Middle frontal gyrus (tissue), 1 donor: ENCODE data around the gene NUP107.
A peak's percentile ranks its signal among the peaks of the same experiment; 100 is the strongest.

ENCODE experiments used
- DNase-seq: peaks from one replicate; pipeline ENCODE4 v3.0.0-alpha.2; 2015; ENCODE audit warnings: low spot score; ENCODE audit errors: extremely low spot score

NUP107 gene

DNA sequence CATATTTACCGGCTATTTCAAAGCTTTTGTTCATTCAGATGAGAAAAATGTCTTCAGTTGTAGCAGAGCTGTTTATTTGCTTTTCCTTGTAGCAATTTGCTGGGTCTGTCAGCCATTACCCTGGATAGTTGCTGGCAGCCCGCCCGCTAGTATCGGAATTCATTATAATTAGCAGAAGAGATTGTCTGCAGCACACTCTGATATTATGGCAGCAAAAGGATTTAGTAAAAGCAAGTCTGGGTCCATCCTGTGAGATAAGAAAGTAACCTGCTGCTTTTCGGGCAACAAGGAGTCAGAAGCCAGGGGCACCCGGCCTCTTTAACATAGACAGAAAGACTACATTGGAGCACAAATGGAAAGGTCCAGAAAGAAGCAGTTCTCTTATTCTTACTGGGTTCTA is 53.1 kb downstream of the NUP107 start:
- no peak for DNase-seq

DNA sequence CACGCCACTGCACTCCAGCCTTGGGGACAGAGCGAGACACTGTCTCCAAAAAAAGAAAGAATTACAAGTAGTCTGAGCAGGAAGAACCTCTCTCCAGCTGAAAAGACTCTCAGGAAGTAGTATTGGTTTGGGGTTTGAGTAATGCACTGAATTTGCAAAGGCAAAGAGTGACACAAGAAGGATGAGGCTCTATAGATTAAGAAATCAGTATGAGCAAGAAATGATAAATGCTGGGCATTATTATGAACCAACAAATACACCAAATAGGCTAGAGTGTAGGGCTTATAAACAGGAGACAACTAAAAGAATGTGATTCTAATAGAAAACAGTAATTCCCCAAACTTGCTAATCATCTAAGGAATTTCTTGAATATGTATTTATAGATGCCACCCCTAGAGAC is 56.6 kb downstream of the NUP107 start:
- DNase-seq: no peak

DNA sequence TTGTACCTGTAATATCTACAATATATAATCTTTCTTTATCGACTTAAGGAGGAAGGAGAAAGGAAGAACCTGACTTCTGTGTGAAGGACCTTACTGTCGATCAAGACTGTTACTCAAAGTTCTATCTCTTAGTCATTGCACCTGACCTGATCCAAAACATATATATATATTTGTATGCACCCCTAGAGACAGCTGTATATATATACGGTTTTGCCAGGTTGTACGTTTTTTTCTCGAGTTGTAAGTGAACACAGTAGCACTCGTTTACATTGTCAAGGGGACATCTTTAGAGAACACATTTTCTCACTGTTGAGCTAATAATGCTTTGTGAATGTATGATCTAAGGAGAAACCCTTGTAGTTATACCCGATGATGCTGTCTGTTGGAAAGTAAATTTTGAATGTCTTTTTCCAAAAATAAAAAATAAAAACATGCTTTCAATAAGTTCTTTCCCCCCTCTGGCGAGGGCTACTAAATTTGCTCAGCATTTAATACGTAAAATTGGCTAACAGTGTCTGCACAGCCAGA is 58.7 kb downstream of the NUP107 start:
- no peak for DNase-seq

DNA sequence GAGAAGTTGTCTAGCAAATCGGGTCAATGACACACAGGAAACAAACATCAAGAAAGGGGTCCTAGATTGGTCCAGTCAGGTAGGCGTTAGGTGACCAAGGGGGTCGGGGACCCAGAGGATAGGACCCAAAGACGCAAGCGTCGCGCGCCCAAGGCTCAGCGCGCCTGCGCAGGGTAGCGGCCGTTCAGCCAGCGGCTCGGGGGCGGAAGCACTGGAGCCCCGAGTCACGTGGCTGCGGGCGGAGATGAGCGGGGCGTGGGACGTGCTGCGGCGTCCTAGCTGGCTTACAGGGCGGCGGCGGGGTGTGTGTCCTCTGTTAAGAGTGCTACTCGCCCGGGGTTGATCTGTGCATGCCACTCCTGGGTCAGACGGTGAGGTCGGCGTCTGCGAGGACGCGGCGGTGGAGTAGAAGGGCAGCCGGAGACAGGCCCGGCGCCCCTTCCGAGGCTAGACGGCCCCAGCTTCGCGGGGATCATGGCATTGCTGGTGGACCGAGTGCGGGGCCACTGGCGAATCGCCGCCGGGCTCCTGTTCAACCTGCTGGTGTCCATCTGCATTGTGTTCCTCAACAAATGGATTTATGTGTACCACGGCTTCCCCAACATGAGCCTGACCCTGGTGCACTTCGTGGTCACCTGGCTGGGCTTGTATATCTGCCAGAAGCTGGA is 59.3 kb downstream of the NUP107 start, which contains the start of gene SLC35E3:
TSS of gene SLC35E3 (plus strand) at position 273 of the 668 bp plus-strand sequence. CDS start at position 475, 202 bp downstream.
- DNase-seq: peak; percentile 93

DNA sequence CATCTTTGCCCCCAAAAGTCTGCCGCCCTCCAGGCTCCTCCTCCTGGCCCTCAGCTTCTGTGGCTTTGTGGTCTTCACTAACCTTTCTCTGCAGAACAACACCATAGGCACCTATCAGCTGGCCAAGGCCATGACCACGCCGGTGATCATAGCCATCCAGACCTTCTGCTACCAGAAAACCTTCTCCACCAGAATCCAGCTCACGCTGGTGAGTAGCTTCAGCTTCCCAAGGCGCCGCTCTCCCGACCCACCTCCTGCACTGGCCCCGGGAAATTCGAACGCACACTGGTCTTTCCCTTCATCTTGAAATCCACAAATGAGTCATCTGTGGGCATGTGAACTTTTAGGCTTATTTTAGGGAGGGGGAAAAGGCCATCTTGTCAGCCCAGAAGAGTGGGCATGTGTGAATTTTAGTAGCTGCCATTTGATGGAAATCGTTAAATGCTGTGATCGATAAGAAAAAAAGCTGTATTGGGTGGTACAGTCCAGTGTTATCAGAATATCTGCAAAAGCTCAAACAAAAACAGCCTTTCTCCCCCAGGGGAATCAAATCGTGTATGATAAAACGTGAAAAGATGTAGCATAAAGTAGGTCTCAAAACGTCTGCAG is 59.9 kb downstream of the NUP107 start:
- peak; percentile 27 for DNase-seq

DNA sequence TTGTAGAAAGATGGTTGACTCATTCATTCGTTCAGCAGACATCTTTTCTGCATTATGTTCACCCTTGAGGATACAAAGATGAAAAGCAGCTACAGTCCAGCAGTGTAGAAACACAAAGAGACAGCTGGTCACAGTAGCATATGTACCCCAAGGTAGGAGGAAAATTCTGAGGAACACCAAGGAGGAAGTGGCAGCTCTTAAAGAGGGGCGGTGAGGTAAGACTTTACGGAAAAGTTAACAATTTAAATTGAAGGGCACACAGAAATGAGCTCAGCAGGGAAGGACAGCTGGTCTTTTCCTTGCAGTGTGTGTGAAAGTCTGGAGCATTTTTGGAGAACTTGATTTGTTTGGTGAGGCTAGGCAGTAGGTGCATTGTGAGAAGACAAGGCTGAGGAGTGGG is 62.7 kb downstream of the NUP107 start:
- DNase-seq: no peak

DNA sequence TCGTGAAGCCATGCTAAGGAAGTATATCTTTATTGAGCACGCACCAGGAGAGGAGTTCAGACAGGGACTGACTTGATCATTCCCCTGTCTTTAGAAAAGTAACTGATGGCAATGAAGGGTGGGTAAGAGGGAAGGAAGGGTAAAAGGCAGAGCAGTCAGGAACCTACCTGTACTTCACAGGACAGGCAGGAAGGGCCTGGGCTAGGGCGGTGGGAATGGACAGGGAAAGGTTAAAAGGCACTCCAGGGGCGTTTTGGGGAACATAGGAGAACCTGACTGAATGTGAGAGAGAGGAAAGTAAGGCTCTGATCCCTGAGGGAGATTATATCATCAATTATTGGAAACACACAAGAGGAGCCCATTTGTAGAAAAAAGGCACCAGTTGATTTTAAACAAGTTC is 63.1 kb downstream of the NUP107 start:
- DNase-seq: no peak

DNA sequence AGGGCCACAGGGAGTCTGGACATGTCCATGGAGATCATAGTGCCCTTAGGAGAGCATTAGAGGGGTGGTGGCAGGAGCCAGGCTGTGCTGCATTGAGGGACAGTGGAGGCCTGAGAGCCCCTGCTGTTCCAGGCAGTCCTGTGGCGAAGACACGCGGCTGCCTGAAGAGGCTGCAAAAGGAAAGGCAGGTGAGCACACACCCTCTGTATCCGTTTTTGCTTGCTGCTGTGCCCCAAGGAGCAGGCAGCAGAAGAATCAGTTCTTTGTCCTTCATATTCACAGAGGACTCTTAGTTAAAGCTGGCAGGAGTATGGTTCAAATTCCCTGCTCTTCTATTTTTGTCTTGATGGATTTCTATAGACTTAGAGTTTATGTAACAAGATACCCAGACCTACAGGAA is 63.7 kb downstream of the NUP107 start:
- DNase-seq: no peak

DNA sequence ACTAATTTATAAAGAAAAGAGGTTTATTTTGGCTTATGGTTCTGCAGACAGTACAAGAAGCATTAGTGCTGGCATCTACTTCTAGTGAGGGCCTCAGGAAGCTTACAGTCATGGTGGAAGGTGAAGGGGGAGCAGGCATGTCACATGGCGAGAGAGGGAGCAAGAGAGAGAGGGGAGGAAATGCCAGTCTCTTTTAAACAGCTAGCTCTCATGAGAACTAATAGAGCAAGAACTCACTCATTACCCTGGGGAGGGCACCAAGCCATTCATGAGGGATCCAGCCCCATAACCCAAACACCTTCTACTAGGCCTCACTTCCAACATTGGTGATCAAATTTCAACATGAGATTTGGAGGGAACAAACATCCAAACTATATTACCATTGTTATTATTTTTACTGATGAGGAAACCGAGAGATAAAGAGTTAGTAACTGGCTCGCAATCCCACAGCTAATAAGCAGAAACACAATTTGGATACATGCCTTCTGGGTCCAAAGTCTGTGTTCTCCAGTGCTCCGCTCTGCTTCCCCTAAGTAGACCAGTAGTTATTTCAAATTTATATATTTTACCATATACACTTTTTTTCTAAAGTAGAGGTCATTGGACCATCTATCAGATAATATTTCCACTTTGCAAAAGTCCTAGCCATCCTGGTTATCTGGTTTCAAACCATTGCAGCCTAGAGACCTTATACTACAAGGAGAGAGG is 68.9 kb downstream of the NUP107 start:
- no peak for DNase-seq

DNA sequence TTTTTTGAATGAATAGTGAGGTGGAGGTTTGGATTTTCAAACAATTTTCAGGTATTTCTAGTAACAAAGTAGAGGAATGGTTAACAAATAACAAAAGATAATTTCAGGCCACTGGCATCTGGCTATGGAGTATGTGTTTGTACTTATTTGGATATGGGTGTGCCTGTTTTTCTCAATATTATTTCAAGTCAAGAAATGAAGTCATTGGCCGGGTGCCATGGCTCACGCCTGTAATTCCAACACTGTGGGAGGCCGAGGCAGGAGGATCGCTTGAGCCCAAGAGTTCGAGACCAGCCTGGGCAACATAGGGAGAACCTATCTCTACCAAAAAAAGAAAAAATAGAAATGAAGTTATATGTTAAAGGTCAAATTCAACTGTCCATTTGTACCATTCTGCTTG is 73.1 kb downstream of the NUP107 start:
- DNase-seq: no peak

DNA sequence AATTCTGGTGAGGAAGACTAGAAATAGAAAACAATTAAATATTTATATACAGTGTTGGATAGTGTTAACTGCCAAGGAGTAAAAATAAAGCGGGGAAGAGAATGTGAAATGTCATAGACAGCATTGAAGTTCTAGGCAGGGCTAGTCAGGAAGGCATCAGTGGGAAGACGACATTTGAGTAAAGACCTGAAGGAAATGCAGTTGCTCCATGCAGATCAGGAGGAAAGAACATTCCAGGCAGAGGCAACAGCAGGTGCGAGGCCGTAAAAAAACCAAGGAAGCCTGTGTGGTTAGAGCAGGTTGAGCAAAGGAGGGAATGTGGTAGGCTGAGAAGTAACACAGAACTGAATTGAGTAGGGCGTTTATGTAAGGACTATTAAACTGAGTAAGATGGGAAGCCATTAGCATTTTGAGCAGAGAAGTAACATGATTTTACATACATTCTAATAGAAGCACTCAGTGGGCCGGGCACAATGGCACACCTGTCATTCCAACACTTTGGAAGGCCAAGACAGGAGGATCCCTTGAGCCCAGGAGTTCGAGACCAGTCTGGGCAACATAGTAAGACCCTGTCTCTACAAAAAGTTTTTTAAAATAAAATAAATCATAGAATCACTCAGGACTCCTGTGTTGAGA is 74.1 kb downstream of the NUP107 start:
- DNase-seq: no peak

DNA sequence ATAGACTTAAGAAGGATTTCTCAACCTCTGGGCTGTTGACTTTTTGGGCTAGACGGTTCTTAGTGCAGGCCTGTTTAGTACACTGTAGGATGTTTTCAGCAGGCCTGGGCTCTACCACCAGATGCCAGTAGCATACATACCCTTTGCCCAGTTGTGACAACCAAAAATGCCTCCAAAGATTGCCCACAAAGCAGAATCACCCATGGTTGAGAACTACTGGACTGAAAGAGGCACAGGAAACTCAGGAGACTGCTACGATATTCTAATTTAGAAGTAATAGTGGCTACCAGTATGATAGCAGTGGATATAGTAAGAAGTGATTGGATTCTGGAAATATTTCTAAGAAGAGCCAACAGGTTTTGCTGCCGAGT is 74.6 kb downstream of the NUP107 start:
- no peak for DNase-seq

DNA sequence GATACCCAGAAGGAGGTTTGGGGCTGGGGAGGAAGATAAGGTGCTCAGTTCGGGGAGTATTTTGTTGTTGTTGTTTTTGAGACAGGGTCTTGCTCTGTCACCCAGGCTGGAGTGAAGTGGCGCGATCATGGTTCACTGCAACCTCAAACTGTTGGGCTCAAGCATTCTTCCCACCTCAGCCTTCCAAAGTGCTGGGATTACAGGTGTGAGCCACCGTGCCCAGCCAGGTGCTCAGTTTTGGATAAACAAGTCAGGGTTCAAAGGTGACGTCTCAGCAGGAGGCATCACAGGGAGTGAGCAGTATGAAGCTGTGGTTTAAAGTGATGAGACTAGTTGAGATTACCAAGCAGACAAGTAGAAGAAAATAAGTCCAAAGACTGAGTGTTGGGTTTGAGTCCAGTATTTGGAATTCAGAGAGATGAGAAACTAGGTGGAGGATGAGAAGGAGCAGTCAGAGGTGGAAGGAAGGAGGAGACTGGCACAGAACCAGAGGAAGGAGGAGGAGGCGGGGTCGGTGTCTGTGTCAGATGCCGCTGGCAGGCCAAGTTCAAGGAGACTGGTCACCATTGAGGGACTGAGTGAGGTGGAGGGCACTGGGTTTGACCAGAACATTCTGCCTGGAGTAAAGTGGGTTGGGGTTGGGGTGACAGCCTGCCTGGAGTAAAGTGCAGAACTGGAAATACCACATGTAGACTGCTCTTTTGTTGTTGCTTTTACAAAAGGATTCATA is 75.3 kb downstream of the NUP107 start:
- DNase-seq: no peak

DNA sequence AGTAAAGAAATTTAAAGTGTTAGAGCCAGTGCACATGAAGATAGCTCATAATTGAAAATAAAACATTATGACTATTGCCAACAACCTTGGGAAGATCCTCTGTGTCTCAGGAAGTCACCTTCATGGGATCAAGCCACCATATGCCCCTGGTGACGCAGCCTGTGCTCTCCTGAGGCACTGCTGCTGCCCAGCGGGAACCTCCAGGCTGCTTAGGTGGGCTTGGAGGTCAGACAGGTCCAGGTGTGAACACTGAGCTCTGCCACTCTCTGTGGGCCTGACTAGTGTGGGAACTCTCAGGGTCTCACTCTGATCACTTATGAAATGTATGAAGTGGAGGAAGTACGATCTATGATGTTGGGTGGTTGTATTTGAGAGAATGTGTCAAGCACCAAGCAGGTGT is 75.9 kb downstream of the NUP107 start:
- no peak for DNase-seq

DNA sequence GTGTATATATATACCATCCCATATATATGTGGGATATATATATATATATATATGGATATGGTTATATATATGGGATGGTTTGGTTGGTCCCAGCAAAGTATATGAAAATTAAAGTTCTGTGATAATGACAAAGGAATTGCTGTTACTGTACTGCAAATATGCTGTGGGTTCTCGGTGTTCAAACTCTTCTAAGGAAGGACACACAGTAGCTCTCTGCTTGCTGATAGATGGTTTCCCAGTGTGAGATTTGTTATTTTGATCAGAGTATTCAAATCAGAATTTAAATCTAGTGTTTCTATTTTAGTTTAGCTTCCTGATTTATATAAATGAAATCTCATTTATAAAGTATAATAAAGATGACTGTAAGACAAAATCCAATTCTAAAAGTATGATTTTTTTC is 78.9 kb downstream of the NUP107 start:
- no peak for DNase-seq

DNA sequence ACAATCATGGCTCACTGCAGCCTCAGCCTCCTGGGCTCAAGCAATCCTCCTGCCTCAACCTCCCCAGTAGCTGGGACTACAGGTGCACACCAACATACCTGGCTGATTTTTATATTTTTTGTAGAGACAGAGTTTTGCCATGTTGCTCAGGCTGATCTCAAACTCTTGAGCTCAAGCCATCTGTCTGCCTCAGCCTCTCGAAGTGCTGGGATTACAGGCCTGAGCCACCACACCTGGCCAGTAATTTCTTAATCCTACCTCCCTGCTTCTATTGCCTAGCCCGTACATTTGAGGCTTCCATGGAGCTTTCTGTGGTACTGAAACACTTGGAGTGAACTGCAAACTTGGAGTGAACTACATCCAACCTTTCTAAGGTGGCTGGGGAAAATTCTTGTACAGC is 79.9 kb downstream of the NUP107 start:
- DNase-seq: no peak

DNA sequence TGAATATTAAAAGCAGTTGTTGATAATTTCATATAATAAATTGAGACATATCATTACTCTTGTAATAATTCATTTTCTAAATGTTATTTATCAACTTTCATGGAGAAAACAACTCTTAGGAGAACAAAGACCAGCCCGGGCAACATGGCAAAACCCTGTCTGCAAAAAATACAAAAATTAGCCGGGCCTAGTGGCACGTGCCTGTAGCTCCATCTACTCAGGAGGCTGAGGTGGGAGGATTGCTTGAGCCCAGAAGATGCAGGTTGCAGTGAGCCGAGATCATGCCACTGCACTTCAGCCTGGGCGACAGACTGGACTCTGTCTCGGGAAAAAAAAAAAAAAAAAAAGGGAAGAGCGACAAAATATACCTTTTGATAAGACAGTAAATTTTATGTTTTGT is 80.4 kb downstream of the NUP107 start:
- no peak for DNase-seq

DNA sequence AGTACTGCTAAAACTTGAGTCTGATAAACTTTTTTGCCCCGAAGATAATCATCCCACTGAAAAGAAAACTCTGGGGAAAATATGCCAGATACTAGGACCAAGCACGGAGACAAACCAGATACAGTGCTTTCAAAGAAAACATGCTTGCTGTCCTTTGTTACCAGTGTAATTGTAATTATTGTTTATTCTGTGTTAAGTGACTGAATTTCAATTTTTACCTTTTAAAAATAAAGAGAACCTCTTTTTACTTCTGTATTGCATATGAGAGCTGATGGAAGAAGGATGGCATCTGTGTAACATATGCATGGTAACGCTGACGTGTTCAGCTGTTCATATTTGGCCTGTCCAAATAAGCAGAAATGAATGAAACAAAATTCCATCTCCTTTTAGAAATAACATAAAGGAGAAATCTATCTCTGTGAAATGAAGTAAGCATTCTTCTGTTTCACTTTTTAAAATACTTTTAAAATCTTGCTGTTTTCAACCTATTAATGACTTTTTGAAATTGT is 81.7 kb downstream of the NUP107 start:
- DNase-seq: no peak

DNA sequence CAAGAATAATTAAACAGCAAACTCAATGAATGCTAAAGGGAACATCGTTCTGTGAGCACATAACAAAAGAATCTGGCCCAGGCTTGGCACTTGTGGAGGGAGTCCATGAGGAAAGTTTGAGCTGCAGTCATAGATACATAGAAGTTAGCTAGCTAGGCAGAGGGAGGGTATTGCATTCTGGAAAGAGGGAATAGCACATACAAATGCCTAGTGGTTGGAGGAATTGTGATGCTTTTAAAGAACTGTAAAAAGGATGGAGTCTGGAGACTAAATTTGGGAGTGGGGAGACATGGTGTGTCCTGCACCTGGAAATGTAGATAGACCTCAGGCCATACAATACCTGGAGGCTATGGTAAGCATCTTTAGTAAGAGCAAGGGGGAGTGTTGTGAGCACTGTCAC is 83.2 kb downstream of the NUP107 start:
- no peak for DNase-seq

DNA sequence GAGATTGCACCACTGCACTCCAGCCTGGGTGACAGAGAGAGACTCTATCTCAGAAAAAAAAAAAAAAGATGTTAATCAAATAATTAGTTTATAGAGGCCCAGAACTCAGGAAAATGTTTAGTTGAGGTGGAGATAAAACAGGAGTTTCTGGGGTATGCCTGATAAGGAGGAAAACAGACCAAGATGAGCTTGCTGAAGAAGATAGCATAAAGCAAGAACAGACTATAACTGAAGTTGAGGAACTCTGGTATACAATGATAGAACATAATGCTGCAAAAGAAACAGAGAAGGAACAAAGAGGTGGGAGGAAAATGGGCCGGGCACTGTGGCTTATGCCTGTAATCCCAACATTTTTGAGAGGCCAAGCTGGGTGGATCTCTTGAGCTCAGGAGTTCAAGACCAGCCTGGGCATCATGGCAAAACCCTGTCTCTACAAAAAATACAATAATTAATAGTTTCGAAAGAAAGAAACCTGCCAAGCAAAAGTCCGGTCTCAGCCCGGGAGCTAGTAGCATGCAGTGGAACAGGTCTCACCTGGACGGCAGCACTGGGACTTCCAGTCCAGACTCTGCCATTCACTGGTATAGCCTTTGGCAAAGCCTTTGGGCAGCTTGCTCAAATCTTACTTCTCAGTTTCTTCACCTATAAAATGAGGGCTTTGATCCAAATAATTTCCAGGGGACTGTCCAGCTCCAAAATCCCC is 84.6 kb downstream of the NUP107 start:
- DNase-seq: no peak

DNA sequence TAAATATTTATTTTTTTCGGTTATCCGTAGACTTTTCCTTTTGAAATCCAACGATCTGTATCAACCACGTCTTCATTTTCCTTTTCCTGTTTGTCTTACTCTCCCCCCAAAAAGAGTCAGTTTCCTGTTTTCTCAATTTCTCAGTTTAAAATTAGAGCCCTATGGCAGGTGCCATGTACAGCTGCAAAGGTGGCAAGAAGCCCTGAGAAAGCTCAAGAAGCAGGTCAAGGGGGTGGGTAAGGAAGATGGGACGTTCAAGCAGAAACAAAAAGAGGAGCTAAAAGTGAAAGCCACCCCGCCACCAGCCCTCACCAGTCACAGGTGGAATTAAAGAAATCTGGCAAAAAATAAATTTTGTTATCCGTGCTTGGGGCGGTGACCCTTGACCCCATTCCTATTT is 85.9 kb downstream of the NUP107 start:
- DNase-seq: no peak
